Fibroblast of lung (primary cell): ENCODE measurements around the gene GJC2. TPM values are rescaled to one million over a fixed set of nuclear protein-coding genes. Genes with fewer than 3 reads are reported as not detected.

ENCODE experiments used
- DNase-seq, 2 donors: peaks; one replicate each; pipeline versions ENCODE4 v3.0.0 to v3.0.0-alpha.2; 2010; ENCODE audit warnings: low read depth in 2 of 2
- H2AFZ ChIP-seq: 2 replicates; pipeline ENCODE4 v1.5.1; 2012; ENCODE audit warnings: low read length, control low read depth, inconsistent platforms
- H3K27ac ChIP-seq: 2 replicates; pipeline ENCODE4 v1.5.1; 2011; ENCODE audit warnings: low read length, control low read depth; ENCODE audit not compliant: insufficient read depth
- H3K27me3 ChIP-seq: 2 replicates; pipeline ENCODE4 v1.5.1; 2011; ENCODE audit warnings: mild to moderate bottlenecking, low read length; ENCODE audit not compliant: control insufficient read depth, insufficient read depth
- H3K36me3 ChIP-seq: 2 replicates; pipeline ENCODE4 v1.5.1; 2011; ENCODE audit warnings: low read length; ENCODE audit not compliant: control insufficient read depth, insufficient read depth
- H3K4me1 ChIP-seq: 2 replicates; pipeline ENCODE4 v1.5.1; 2011; ENCODE audit warnings: low read length; ENCODE audit not compliant: control insufficient read depth, insufficient read depth; ENCODE audit errors: extremely low read depth
- H3K4me2 ChIP-seq: 2 replicates; pipeline ENCODE4 v1.5.1; 2011; ENCODE audit warnings: low read length, control low read depth; ENCODE audit not compliant: insufficient read depth; ENCODE audit errors: extremely low read depth
- H3K4me3 ChIP-seq, 4 experiments: fragments of 200-600 bp in 1 of 4; sonication (generic) in 1 of 4; replicated peaks in 1 of 4; 2 replicates each; pipeline ENCODE4 v1.5.1; 2011 to 2016; ENCODE audit warnings: low read length in 4 of 4, low read depth in 3 of 4, mild to moderate bottlenecking in 3 of 4, control low read depth in 2 of 4, inconsistent platforms in 1 of 4, mixed read lengths in 1 of 4; ENCODE audit not compliant: insufficient read depth in 1 of 4; ENCODE audit errors: control extremely low read depth in 1 of 4
- H3K79me2 ChIP-seq: 2 replicates; pipeline ENCODE4 v1.5.1; 2012; ENCODE audit warnings: mild to moderate bottlenecking, low read length, inconsistent platforms; ENCODE audit not compliant: control insufficient read depth, insufficient read depth
- H3K9ac ChIP-seq: 2 replicates; pipeline ENCODE4 v1.5.1; 2011; ENCODE audit warnings: mild to moderate bottlenecking, low read length, control low read depth; ENCODE audit not compliant: insufficient read depth
- H3K9me3 ChIP-seq: 2 replicates; pipeline ENCODE4 v1.5.1; 2012; ENCODE audit warnings: low read depth, low read length; ENCODE audit not compliant: control insufficient read depth, insufficient read depth
- H4K20me1 ChIP-seq: 2 replicates; pipeline ENCODE4 v1.5.1; 2011; ENCODE audit warnings: low read length; ENCODE audit not compliant: control insufficient read depth, insufficient read depth; ENCODE audit errors: extremely low read depth
- CTCF ChIP-seq, 2 donors: IDR thresholded peaks in 1 of 2; conservative IDR thresholded peaks in 1 of 2; 1 replicate in 1 of 2; 2 replicates in 1 of 2; pipeline ENCODE4 v1.5.1; 2011 to 2012; ENCODE audit warnings: low read length in 2 of 2, control low read depth in 1 of 2, inconsistent platforms in 1 of 2, low read depth in 1 of 2, mild to moderate bottlenecking in 1 of 2
- EZH2 ChIP-seq: IDR thresholded peaks from 2 replicates; pipeline ENCODE4 v1.5.1; 2012; ENCODE audit warnings: low read length, control low read depth, mild to moderate bottlenecking; ENCODE audit errors: missing control alignments
- polyA plus RNA-seq, 2 donors: library from polyadenylated mRNA; depleted of rRNA in 1 of 2; stranded (reverse) in 1 of 2; unstranded in 1 of 2; fragments of >200 nt; gene quantifications; 2 replicates each; pipeline ENCODE4 v1.2.1, GENCODE V29; 2011 to 2012; ENCODE audit warnings: missing spikeins in 1 of 2
- total RNA-seq: library from RNA; depleted of rRNA; stranded (reverse); fragments of >200 nt; gene quantifications from 2 replicates; pipeline ENCODE4 v1.2.1, GENCODE V29; 2014

GJC2 gene
- total and polyA plus RNA-seq, 2 donors (not counting 1 experiment from before 2014, with no cell fraction given) = 1.4 to 13.4 TPM

DNA sequence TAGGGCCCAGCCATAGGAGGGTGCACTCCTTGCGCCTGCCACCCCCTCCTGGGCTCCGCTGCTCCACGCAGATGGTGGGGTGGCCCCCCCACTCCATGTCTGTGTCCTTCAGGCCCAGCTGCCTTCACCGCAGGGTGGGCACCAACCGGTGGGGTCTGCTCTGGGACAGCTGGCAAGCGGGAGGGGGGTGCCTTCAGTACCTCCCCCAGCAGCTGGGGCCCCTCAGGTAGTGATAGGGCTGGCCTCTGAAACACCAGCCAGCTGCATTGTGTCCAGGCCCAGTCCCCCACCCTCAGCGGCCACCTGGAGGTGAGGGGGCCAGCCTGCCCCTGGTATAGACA, 360 bp downstream of the GJC2 start:
- Histone ChIP-seq H3K36me3 (peaks cover 16% of the 10 kb centered on the region), H3K27me3 (no peaks in the 10 kb centered on the region), H3K27ac (peak overlapping the region; percentile 78), H4K20me1 (no peaks in the 10 kb centered on the region), H3K4me3 (peak overlapping the region; percentile 24 to 49 (median 31)), H2AFZ (no peak overlapping the region), H3K9me3 (no peaks in the 10 kb centered on the region), H3K79me2 (peaks cover 37% of the 10 kb centered on the region), H3K4me2 (peak overlapping the region; percentile 56), H3K4me1 (peaks cover 34% of the 10 kb centered on the region), H3K9ac (no peak overlapping the region)
- TF ChIP-seq CTCF (conservative IDR thresholded peaks at IDR 0.05 in 1 of 2, IDR thresholded peaks at IDR 0.05 in 1 of 2; ENCODE audit: low read depth in 1 of 2, low read length in 2 of 2) = no peak
- no peak for TF ChIP-seq EZH2
- no peak for DNase-seq

DNA sequence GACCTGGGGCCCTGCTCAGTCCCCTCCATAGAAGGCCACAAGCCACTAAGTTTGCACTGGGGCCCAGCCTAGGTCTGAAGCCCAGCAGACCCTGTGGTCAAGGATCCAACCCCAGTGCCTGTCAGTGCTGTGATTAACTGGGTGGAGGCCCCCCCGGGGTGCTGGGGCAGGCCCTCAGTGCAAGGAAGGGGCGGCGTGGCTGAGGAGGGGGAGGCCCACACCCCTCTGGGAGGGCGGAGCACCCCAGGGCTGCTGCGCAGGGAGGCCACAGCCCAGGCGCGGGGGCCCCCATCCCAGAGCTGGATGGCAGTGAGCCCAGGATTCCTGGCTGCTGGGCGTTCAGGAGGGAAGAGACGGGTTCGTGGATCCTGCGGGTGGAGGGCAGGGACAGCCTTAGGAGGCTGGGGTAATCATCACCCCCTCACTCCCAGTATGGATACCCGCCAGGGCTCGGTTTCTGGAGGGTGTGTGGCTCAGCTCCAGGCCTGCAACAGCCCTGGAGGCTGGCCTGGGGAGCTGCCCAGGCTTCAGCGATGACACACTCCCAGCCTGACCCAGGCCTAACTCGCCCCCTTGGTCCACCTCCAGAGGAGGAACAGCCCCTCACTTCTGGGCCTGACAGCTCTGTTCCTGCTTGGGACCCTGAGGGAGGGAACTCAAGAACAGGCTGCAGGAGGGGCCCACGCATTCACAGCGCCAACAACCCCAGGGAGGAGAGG, 890 bp downstream of the GJC2 start:
- Histone ChIP-seq H3K9me3 (no peaks in the 10 kb centered on the region), H3K79me2 (peaks cover 32% of the 10 kb centered on the region), H3K4me1 (peaks cover 34% of the 10 kb centered on the region), H3K27ac (peak overlapping the region; percentile 78), H3K36me3 (peaks cover 16% of the 10 kb centered on the region), H2AFZ (no peak overlapping the region), H3K9ac (peak overlapping the region; percentile 36), H3K27me3 (no peaks in the 10 kb centered on the region), H3K4me2 (peak overlapping the region; percentile 56), H3K4me3 (peak overlapping the region in 1 of 4 experiments; percentile 49), H4K20me1 (no peaks in the 10 kb centered on the region)
- TF ChIP-seq CTCF (conservative IDR thresholded peaks at IDR 0.05 in 1 of 2, IDR thresholded peaks at IDR 0.05 in 1 of 2; ENCODE audit: low read depth in 1 of 2, low read length in 2 of 2) (no peak), EZH2 (no peak)
- DNase-seq = peak; percentile 82 to 97

GRCh38 chr1:228151180-228151925, 1.6 kb downstream of the GJC2 start:
- Histone ChIP-seq H3K27me3 (no peaks in the 10 kb centered on the region), H4K20me1 (no peaks in the 10 kb centered on the region), H3K9ac (peak overlapping the region; percentile 23), H3K9me3 (no peaks in the 10 kb centered on the region), H3K79me2 (peaks cover 25% of the 10 kb centered on the region), H2AFZ (no peak overlapping the region), H3K4me3 (peak overlapping the region in 1 of 4 experiments; percentile 49), H3K4me1 (peaks cover 34% of the 10 kb centered on the region), H3K27ac (peak overlapping the region; percentile 78), H3K36me3 (peaks cover 10% of the 10 kb centered on the region), H3K4me2 (peak overlapping the region; percentile 56)
- TF ChIP-seq EZH2 = no peak
- TF ChIP-seq CTCF (conservative IDR thresholded peaks at IDR 0.05 in 1 of 2, IDR thresholded peaks at IDR 0.05 in 1 of 2; ENCODE audit: low read depth in 1 of 2, low read length in 2 of 2) = no peak
- no peak for DNase-seq
